ENCODE data around the gene MTX2. TPM values are rescaled to one million over a fixed set of nuclear protein-coding genes. Genes with fewer than 3 reads are reported as not detected.

The MTX2 gene
- total and polyA plus RNA-seq, 10 of the 15 experiments (the other 5 are each of a cell fraction or from before 2014, with no cell fraction given), result 15.7 to 78.1 (median 55.0) TPM

DNA sequence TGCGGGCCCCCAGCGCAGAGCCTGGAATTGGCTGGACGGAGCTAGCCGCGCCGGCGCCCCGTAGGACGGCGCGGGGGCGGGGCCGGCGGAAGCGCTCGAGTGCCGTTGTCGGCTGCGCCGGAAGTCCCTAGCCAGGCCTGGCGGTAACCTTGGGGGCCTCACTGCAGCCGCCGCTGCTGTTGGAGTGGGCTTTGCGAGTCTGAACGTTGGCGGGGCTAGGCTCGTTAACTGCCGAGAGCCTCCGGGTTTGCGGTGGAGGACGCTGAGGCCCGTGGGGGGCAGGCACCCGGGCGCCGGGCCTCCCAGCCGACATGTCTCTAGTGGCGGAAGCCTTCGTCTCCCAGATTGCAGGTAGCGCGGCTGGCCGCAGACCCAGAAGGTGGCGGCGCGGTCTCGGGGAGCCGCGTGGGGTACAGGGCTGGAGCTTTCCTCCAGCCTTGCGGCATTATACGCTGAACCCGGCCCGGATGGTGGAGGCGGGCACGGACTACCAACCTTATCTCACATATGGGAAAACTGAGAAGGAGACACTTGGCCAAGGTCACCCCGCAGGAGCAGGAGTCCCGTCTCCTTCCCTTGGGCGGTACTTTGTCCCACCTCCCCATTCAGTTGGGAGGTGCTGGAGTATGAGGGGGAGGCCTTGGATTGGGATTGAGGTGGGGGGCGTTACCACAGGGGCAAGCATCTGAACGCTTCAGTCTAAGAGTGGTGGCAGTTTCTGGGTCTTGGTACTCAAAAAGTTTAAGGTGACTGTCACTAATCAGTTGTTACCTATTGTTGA lies at the start of gene MTX2 (continued):
- TF ChIP-seq, protein P1, sequence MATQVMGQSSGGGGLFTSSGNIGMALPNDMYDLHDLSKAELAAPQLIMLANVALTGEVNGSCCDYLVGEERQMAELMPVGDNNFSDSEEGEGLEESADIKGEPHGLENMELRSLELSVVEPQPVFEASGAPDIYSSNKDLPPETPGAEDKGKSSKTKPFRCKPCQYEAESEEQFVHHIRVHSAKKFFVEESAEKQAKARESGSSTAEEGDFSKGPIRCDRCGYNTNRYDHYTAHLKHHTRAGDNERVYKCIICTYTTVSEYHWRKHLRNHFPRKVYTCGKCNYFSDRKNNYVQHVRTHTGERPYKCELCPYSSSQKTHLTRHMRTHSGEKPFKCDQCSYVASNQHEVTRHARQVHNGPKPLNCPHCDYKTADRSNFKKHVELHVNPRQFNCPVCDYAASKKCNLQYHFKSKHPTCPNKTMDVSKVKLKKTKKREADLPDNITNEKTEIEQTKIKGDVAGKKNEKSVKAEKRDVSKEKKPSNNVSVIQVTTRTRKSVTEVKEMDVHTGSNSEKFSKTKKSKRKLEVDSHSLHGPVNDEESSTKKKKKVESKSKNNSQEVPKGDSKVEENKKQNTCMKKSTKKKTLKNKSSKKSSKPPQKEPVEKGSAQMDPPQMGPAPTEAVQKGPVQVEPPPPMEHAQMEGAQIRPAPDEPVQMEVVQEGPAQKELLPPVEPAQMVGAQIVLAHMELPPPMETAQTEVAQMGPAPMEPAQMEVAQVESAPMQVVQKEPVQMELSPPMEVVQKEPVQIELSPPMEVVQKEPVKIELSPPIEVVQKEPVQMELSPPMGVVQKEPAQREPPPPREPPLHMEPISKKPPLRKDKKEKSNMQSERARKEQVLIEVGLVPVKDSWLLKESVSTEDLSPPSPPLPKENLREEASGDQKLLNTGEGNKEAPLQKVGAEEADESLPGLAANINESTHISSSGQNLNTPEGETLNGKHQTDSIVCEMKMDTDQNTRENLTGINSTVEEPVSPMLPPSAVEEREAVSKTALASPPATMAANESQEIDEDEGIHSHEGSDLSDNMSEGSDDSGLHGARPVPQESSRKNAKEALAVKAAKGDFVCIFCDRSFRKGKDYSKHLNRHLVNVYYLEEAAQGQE (IDR thresholded peaks at IDR 0.05; ENCODE audit: low read depth, low read length), result no peak
- TF ChIP-seq KLF5 (IDR thresholded peaks at IDR 0.05; ENCODE audit: partially characterized antibody), result no peak
- no peak for TF ChIP-seq ZNF384 (IDR thresholded peaks at IDR 0.05; ENCODE audit: borderline replicate concordance, low read depth, low read length)
- TF ChIP-seq CREM (IDR thresholded peaks at IDR 0.05; ENCODE audit: low read depth), result peak; percentile 60
- TF ChIP-seq SRF (IDR thresholded peaks at IDR 0.05; ENCODE audit: low read depth in 2 of 2, low read length in 2 of 2), result peak in 1 of 2 experiments; percentile 23; a peak in 1 of 4 replicates
- TF ChIP-seq RAD51 (IDR thresholded peaks at IDR 0.05), result no peak
- no peak for TF ChIP-seq ZZZ3 (IDR thresholded peaks at IDR 0.05; ENCODE audit: control insufficient read depth, insufficient read length, low read depth)
- peak; percentile 94 for TF ChIP-seq GATAD2B (conservative IDR thresholded peaks at IDR 0.05; ENCODE audit: low read depth)
- 0 out of 2 replicates have a peak, but pooled peaks have one; percentile 67 for TF ChIP-seq STAT1 (conservative IDR thresholded peaks at IDR 0.05)
- TF ChIP-seq RUNX3 (IDR thresholded peaks at IDR 0.05; ENCODE audit: low read length), result peak; percentile 64; the same call in 1 of the 2 replicates
- TF ChIP-seq HDGF (IDR thresholded peaks at IDR 0.05), result 0 out of 2 replicates have a peak, but pooled peaks have one; percentile 56
- no peak for TF ChIP-seq CEBPB (IDR thresholded peaks at IDR 0.05; ENCODE audit: borderline replicate concordance in 1 of 2, low read depth in 2 of 2, low read length in 2 of 2)
- TF ChIP-seq, protein P2, sequence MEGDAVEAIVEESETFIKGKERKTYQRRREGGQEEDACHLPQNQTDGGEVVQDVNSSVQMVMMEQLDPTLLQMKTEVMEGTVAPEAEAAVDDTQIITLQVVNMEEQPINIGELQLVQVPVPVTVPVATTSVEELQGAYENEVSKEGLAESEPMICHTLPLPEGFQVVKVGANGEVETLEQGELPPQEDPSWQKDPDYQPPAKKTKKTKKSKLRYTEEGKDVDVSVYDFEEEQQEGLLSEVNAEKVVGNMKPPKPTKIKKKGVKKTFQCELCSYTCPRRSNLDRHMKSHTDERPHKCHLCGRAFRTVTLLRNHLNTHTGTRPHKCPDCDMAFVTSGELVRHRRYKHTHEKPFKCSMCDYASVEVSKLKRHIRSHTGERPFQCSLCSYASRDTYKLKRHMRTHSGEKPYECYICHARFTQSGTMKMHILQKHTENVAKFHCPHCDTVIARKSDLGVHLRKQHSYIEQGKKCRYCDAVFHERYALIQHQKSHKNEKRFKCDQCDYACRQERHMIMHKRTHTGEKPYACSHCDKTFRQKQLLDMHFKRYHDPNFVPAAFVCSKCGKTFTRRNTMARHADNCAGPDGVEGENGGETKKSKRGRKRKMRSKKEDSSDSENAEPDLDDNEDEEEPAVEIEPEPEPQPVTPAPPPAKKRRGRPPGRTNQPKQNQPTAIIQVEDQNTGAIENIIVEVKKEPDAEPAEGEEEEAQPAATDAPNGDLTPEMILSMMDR (IDR thresholded peaks at IDR 0.05 in 2 of 3, conservative IDR thresholded peaks at IDR 0.05 in 1 of 3; ENCODE audit: control insufficient read depth in 2 of 3, extremely low read depth in 1 of 3, insufficient read depth in 1 of 3, low read depth in 3 of 3, low read length in 3 of 3), result peak in 2 of 3 experiments; percentile 2 to 25; a peak in 1 of 6 replicates
- peak; percentile 54; the same call in 1 of the 2 replicates for TF ChIP-seq CHD2 (IDR thresholded peaks at IDR 0.05; ENCODE audit: borderline replicate concordance, low read depth, low read length)
- TF ChIP-seq EGR1 (IDR thresholded peaks at IDR 0.05; ENCODE audit: borderline replicate concordance in 1 of 2, low read depth in 2 of 2, low read length in 2 of 2), result peak in 1 of 2 experiments; percentile 92; a peak in 2 of 3 replicates
- TF ChIP-seq NRF1 (conservative IDR thresholded peaks at IDR 0.05; ENCODE audit: low read depth, low read length), result no peak
- TF ChIP-seq DPF2 (IDR thresholded peaks at IDR 0.05), result peak; percentile 51; the same call in 1 of the 2 replicates
- TF ChIP-seq POLR2AphosphoS2 (IDR thresholded peaks at IDR 0.05; ENCODE audit: low read depth, low read length), result 0 out of 2 replicates have a peak, but pooled peaks have one; percentile 48
- peak; percentile 96 for TF ChIP-seq LARP7 (IDR thresholded peaks at IDR 0.05)
- no peak for TF ChIP-seq SREBF1 (IDR thresholded peaks at IDR 0.05; ENCODE audit: low read length)
- TF ChIP-seq CBX5 (IDR thresholded peaks at IDR 0.05; ENCODE audit: low read depth), result peak; percentile 46; the same call in 1 of the 2 replicates
- TF ChIP-seq POLR2AphosphoS5 (IDR thresholded peaks at IDR 0.05; ENCODE audit: low read length), result peak; percentile 85
- TF ChIP-seq, protein P3, sequence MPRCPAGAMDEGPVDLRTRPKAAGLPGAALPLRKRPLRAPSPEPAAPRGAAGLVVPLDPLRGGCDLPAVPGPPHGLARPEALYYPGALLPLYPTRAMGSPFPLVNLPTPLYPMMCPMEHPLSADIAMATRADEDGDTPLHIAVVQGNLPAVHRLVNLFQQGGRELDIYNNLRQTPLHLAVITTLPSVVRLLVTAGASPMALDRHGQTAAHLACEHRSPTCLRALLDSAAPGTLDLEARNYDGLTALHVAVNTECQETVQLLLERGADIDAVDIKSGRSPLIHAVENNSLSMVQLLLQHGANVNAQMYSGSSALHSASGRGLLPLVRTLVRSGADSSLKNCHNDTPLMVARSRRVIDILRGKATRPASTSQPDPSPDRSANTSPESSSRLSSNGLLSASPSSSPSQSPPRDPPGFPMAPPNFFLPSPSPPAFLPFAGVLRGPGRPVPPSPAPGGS (IDR thresholded peaks at IDR 0.05; ENCODE audit: borderline replicate concordance, insufficient read depth, low read depth, low read length, poor library complexity, severe bottlenecking), result no peak
- peak; percentile 88 for TF ChIP-seq IKZF1 (conservative IDR thresholded peaks at IDR 0.05)
